ENCODE measurements around the gene MDFI. TPM values are rescaled to one million over a fixed set of nuclear protein-coding genes. Genes with fewer than 3 reads are reported as not detected.

The MDFI gene
- total and polyA plus RNA-seq, 5 donors from 2014 or later = not detected

- H3K4me1 Mint-ChIP-seq = no peaks in the 10 kb centered on the region
- H3K4me1 ChIP-seq (ENCODE audit: control insufficient read depth, insufficient read depth, low read length, poor library complexity, severe bottlenecking) = no peaks in the 10 kb centered on the region
- H3K27ac Mint-ChIP-seq = no peak overlapping the region
- H3K4me3 Mint-ChIP-seq = no peak overlapping the region
- H3K27ac ChIP-seq (ENCODE audit: insufficient read depth, low read length, poor library complexity, severe bottlenecking) = no peak overlapping the region
- no peaks in the 10 kb centered on the region for H3K27me3 ChIP-seq (ENCODE audit: control insufficient read depth, insufficient read depth, low read length)
- ATAC-seq (ENCODE audit: low read depth in 2 of 2) = no peak
- H3K4me3 ChIP-seq (ENCODE audit: low read depth, low read length) = no peak overlapping the region
- H3K36me3 Mint-ChIP-seq = no peaks in the 10 kb centered on the region
- no peak for DNase-seq
- H3K36me3 ChIP-seq (ENCODE audit: control insufficient read depth, insufficient read depth, low read length) = no peaks in the 10 kb centered on the region
- H3K27me3 Mint-ChIP-seq = peaks cover 6% of the 10 kb centered on the region
- H3K9me3 ChIP-seq (ENCODE audit: control insufficient read depth in 2 of 2, low read length in 2 of 2) = no peaks in the 10 kb centered on the region
- H3K9me3 Mint-ChIP-seq = peaks cover 0 to 2% (median 0%) of the 10 kb centered on the region in 7 donors
These were observed 10.7 kb downstream of the MDFI start for GRCh38 chr6:41648921-41649320.

- no peak overlapping the region for H3K4me3 ChIP-seq (ENCODE audit: low read depth, low read length)
- H3K9me3 Mint-ChIP-seq = peaks cover 0 to 2% (median 0%) of the 10 kb centered on the region in 7 donors
- ATAC-seq (ENCODE audit: low read depth in 2 of 2) = no peak
- no peak overlapping the region for H3K27ac Mint-ChIP-seq
- H3K27me3 ChIP-seq (ENCODE audit: control insufficient read depth, insufficient read depth, low read length) = no peaks in the 10 kb centered on the region
- no peak overlapping the region for H3K27ac ChIP-seq (ENCODE audit: insufficient read depth, low read length, poor library complexity, severe bottlenecking)
- H3K36me3 Mint-ChIP-seq = no peaks in the 10 kb centered on the region
- H3K4me3 Mint-ChIP-seq = no peak overlapping the region
- H3K27me3 Mint-ChIP-seq = peaks cover 6% of the 10 kb centered on the region
- no peaks in the 10 kb centered on the region for H3K36me3 ChIP-seq (ENCODE audit: control insufficient read depth, insufficient read depth, low read length)
- H3K9me3 ChIP-seq (ENCODE audit: control insufficient read depth in 2 of 2, low read length in 2 of 2) = no peaks in the 10 kb centered on the region
- no peak for DNase-seq
- no peaks in the 10 kb centered on the region for H3K4me1 Mint-ChIP-seq
- H3K4me1 ChIP-seq (ENCODE audit: control insufficient read depth, insufficient read depth, low read length, poor library complexity, severe bottlenecking) = no peaks in the 10 kb centered on the region
These were observed 11.3 kb downstream of the MDFI start for GRCh38 chr6:41649596-41649995.

- DNase-seq (no peak), ATAC-seq (ENCODE audit: low read depth in 2 of 2) (no peak)
- no peak overlapping the region for H3K4me3 ChIP-seq (ENCODE audit: low read depth, low read length)
- no peaks in the 10 kb centered on the region for H3K9me3 ChIP-seq (ENCODE audit: control insufficient read depth in 2 of 2, low read length in 2 of 2)
- no peaks in the 10 kb centered on the region for H3K4me1 ChIP-seq (ENCODE audit: control insufficient read depth, insufficient read depth, low read length, poor library complexity, severe bottlenecking)
- H3K36me3 ChIP-seq (ENCODE audit: control insufficient read depth, insufficient read depth, low read length) = no peaks in the 10 kb centered on the region
- Mint-ChIP-seq H3K27ac (no peak overlapping the region), H3K27me3 (peaks cover 5% of the 10 kb centered on the region), H3K36me3 (no peaks in the 10 kb centered on the region), H3K9me3 (peaks cover 0 to 2% (median 0%) of the 10 kb centered on the region in 7 donors), H3K4me3 (no peak overlapping the region), H3K4me1 (no peaks in the 10 kb centered on the region)
- H3K27ac ChIP-seq (ENCODE audit: insufficient read depth, low read length, poor library complexity, severe bottlenecking) = no peak overlapping the region
- no peaks in the 10 kb centered on the region for H3K27me3 ChIP-seq (ENCODE audit: control insufficient read depth, insufficient read depth, low read length)
These were observed 11.9 kb downstream of the MDFI start for GRCh38 chr6:41650120-41650519.

- ATAC-seq (ENCODE audit: low read depth in 2 of 2) = no peak
- peaks cover 5% of the 10 kb centered on the region for H3K27me3 Mint-ChIP-seq
These were observed 13.1 kb downstream of the MDFI start for GRCh38 chr6:41651246-41651961.

GRCh38 chr6:41651962-41652657 is 13.8 kb downstream of the MDFI start:
- no peaks in the 10 kb centered on the region for H3K4me1 ChIP-seq (ENCODE audit: control insufficient read depth, insufficient read depth, low read length, poor library complexity, severe bottlenecking)
- H3K36me3 Mint-ChIP-seq = no peaks in the 10 kb centered on the region
- no peak overlapping the region for H3K27ac ChIP-seq (ENCODE audit: insufficient read depth, low read length, poor library complexity, severe bottlenecking)
- H3K4me3 Mint-ChIP-seq = no peak overlapping the region
- no peaks in the 10 kb centered on the region for H3K4me1 Mint-ChIP-seq
- no peaks in the 10 kb centered on the region for H3K9me3 ChIP-seq (ENCODE audit: control insufficient read depth in 2 of 2, low read length in 2 of 2)
- peak overlapping the region in 1 of 3 donors; percentile 3 for H3K27ac Mint-ChIP-seq
- H3K27me3 Mint-ChIP-seq = peaks cover 5% of the 10 kb centered on the region
- no peak for DNase-seq
- H3K4me3 ChIP-seq (ENCODE audit: low read depth, low read length) = no peak overlapping the region
- H3K9me3 Mint-ChIP-seq = peaks cover 0 to 2% (median 0%) of the 10 kb centered on the region in 7 donors
- no peaks in the 10 kb centered on the region for H3K36me3 ChIP-seq (ENCODE audit: control insufficient read depth, insufficient read depth, low read length)
- no peak for ATAC-seq (ENCODE audit: low read depth in 2 of 2)
- H3K27me3 ChIP-seq (ENCODE audit: control insufficient read depth, insufficient read depth, low read length) = no peaks in the 10 kb centered on the region

More at GRCh38 chr6:41651246-41651961, 13.1 kb downstream of the MDFI start:
- no peaks in the 10 kb centered on the region for H3K9me3 ChIP-seq (ENCODE audit: control insufficient read depth in 2 of 2, low read length in 2 of 2)
- H3K27me3 ChIP-seq (ENCODE audit: control insufficient read depth, insufficient read depth, low read length) = no peaks in the 10 kb centered on the region
- no peak overlapping the region for H3K27ac ChIP-seq (ENCODE audit: insufficient read depth, low read length, poor library complexity, severe bottlenecking)
- DNase-seq = no peak
- no peaks in the 10 kb centered on the region for H3K4me1 ChIP-seq (ENCODE audit: control insufficient read depth, insufficient read depth, low read length, poor library complexity, severe bottlenecking)
- no peak overlapping the region for H3K4me3 ChIP-seq (ENCODE audit: low read depth, low read length)
- no peaks in the 10 kb centered on the region for H3K4me1 Mint-ChIP-seq
- no peaks in the 10 kb centered on the region for H3K36me3 Mint-ChIP-seq
- H3K36me3 ChIP-seq (ENCODE audit: control insufficient read depth, insufficient read depth, low read length) = no peaks in the 10 kb centered on the region
- no peak overlapping the region for H3K27ac Mint-ChIP-seq
- H3K9me3 Mint-ChIP-seq = peaks cover 0 to 2% (median 0%) of the 10 kb centered on the region in 7 donors
- no peak overlapping the region for H3K4me3 Mint-ChIP-seq

GRCh38 chr6:41652866-41653652 is 14.8 kb downstream of the MDFI start:
- H3K4me3 ChIP-seq (ENCODE audit: low read depth, low read length) = no peak overlapping the region
- Mint-ChIP-seq H3K36me3 (no peaks in the 10 kb centered on the region), H3K4me3 (no peak overlapping the region), H3K27me3 (peaks cover 5% of the 10 kb centered on the region), H3K27ac (no peak overlapping the region), H3K4me1 (no peaks in the 10 kb centered on the region), H3K9me3 (peaks cover 0 to 2% (median 0%) of the 10 kb centered on the region in 7 donors)
- H3K9me3 ChIP-seq (ENCODE audit: control insufficient read depth in 2 of 2, low read length in 2 of 2) = no peaks in the 10 kb centered on the region
- DNase-seq (no peak), ATAC-seq (ENCODE audit: low read depth in 2 of 2) (no peak)
- H3K36me3 ChIP-seq (ENCODE audit: control insufficient read depth, insufficient read depth, low read length) = no peaks in the 10 kb centered on the region
- H3K4me1 ChIP-seq (ENCODE audit: control insufficient read depth, insufficient read depth, low read length, poor library complexity, severe bottlenecking) = no peaks in the 10 kb centered on the region
- H3K27ac ChIP-seq (ENCODE audit: insufficient read depth, low read length, poor library complexity, severe bottlenecking) = no peak overlapping the region
- no peaks in the 10 kb centered on the region for H3K27me3 ChIP-seq (ENCODE audit: control insufficient read depth, insufficient read depth, low read length)

GRCh38 chr6:41653691-41654090 is 15.4 kb downstream of the MDFI start:
- H3K27me3 Mint-ChIP-seq = peaks cover 5% of the 10 kb centered on the region
- no peak overlapping the region for H3K4me3 Mint-ChIP-seq
- peaks cover 0 to 2% (median 0%) of the 10 kb centered on the region in 7 donors for H3K9me3 Mint-ChIP-seq
- H3K27ac Mint-ChIP-seq = no peak overlapping the region
- DNase-seq (no peak), ATAC-seq (ENCODE audit: low read depth in 2 of 2) (no peak)
- Histone ChIP-seq H3K27ac (ENCODE audit: insufficient read depth, low read length, poor library complexity, severe bottlenecking) (no peak overlapping the region), H3K4me1 (ENCODE audit: control insufficient read depth, insufficient read depth, low read length, poor library complexity, severe bottlenecking) (no peaks in the 10 kb centered on the region), H3K9me3 (ENCODE audit: control insufficient read depth in 2 of 2, low read length in 2 of 2) (no peaks in the 10 kb centered on the region), H3K27me3 (ENCODE audit: control insufficient read depth, insufficient read depth, low read length) (no peaks in the 10 kb centered on the region), H3K4me3 (ENCODE audit: low read depth, low read length) (no peak overlapping the region), H3K36me3 (ENCODE audit: control insufficient read depth, insufficient read depth, low read length) (no peaks in the 10 kb centered on the region)
- H3K36me3 Mint-ChIP-seq = no peaks in the 10 kb centered on the region
- no peaks in the 10 kb centered on the region for H3K4me1 Mint-ChIP-seq
